MCF 10A (cell line): ENCODE data around the gene COL23A1. TPM values are rescaled to one million over a fixed set of nuclear protein-coding genes. Genes with fewer than 3 reads are reported as not detected.
A peak's percentile ranks its signal among the peaks of the same experiment; 100 is the strongest.

ENCODE experiments used
- BruUV-seq: library from RNA; stranded (reverse); fragments of 400-500 nt; replicated peaks from 2 replicates; lab custom pipeline; 2021; lab: Mats Ljungman, UMichigan
- CTCF ChIA-PET: fragments of 300-600 bp; sonication (Branson Sonifier 250); formaldehyde crosslinking; extraction: SDS; loops from one replicate; lab custom pipeline; 2021; ENCODE audit warnings: antibody characterized with exemption, inconsistent platforms; lab: Yijun Ruan, JAX
- POLR2A ChIA-PET: fragments of 300-600, 350-650 bp; sonication (Branson Sonifier 250); formaldehyde crosslinking; extraction: SDS; loops from one replicate; lab custom pipeline; 2020; ENCODE audit warnings: antibody characterized with exemption, inconsistent platforms; lab: Yijun Ruan, JAX
- DNase-seq: peaks from one replicate; pipeline ENCODE4 v3.0.0-alpha.2; 2018; ENCODE audit not compliant: unreplicated experiment
- H3K27ac Mint-ChIP-seq: one replicate; pipeline ENCODE4 v1.8.0; 2022; ENCODE audit warnings: mild to moderate bottlenecking, low read depth, mixed read lengths; ENCODE audit not compliant: unreplicated experiment
- H3K27me3 Mint-ChIP-seq: one replicate; pipeline ENCODE4 v1.8.0; 2022; ENCODE audit warnings: mixed read lengths; ENCODE audit not compliant: insufficient read depth, unreplicated experiment
- H3K36me3 Mint-ChIP-seq: one replicate; pipeline ENCODE4 v1.8.0; 2022; ENCODE audit warnings: mild to moderate bottlenecking, moderate library complexity, mixed read lengths; ENCODE audit not compliant: insufficient read depth, unreplicated experiment
- H3K4me1 Mint-ChIP-seq: one replicate; pipeline ENCODE4 v1.8.0; 2022; ENCODE audit warnings: mixed read lengths; ENCODE audit not compliant: insufficient read depth, unreplicated experiment
- H3K4me3 Mint-ChIP-seq: one replicate; pipeline ENCODE4 v1.8.0; 2022; ENCODE audit warnings: mild to moderate bottlenecking, moderate library complexity, mixed read lengths; ENCODE audit not compliant: unreplicated experiment
- H3K9me3 Mint-ChIP-seq: one replicate; pipeline ENCODE4 v1.8.0; 2022; ENCODE audit warnings: mixed read lengths; ENCODE audit not compliant: unreplicated experiment
- intact Hi-C: fragments of 100-400 bp; cut with micrococcal nuclease; formaldehyde crosslinking; loops from 2 replicates; pipeline ENCODE4 v1.14.1; 2022
- total RNA-seq: library from RNA; stranded (reverse); gene quantifications from 2 replicates; pipeline ENCODE4 v1.2.3, GENCODE V29; 2022
- TF ChIP-seq, protein P1 (sequence below): fragments of 200-600 bp; IDR thresholded peaks from one replicate; pipeline ENCODE4 v1.8.0; 2022; ENCODE audit warnings: antibody characterized with exemption, mild to moderate bottlenecking; ENCODE audit not compliant: unreplicated experiment

Gene COL23A1
- total RNA-seq, 1 experiment from 2014 or later: not detected

DNA sequence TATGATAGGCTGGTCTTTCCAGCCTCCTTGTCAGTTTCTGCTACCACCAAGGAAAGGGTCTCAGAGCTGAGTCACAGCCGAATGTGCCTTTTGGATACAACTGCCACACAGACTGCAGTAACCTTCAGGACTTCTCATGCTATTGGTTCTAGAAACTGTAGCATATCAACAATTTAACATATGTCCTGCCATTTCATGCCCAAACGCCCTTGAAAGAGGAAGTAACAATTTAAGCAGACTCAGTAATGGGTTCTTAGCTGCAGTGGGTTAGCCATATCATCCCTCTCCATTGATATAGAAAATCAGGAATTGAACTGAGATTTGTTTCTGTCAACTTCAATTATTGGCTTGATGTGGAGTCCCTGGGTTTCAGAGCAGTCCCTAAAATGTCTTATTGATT, 40.8 kb upstream of the COL23A1 start:
- ChIA-PET CTCF (interaction anchor here (0.5 to 1.3 kb wide), 2 partner anchors 100 to 1182 kb away, joined by 3 to 6 read pairs; partner anchors contain the start of gene ZNF354A), POLR2A (interaction anchor here (1.0 to 3.8 kb wide), 13 partner anchors 9 to 430 kb away, joined by 3 to 34 read pairs (median 7); partner anchors contain the start of genes ZNF354A and ZNF354B)
- no peak overlapping the region for H3K27ac Mint-ChIP-seq
- H3K4me1 Mint-ChIP-seq: peaks cover 20% of the 10 kb centered on the region
- H3K36me3 Mint-ChIP-seq: peaks cover 12% of the 10 kb centered on the region
- no TSS peak for BruUV-seq
- no peaks in the 10 kb centered on the region for H3K27me3 Mint-ChIP-seq
- TF ChIP-seq, protein P1, sequence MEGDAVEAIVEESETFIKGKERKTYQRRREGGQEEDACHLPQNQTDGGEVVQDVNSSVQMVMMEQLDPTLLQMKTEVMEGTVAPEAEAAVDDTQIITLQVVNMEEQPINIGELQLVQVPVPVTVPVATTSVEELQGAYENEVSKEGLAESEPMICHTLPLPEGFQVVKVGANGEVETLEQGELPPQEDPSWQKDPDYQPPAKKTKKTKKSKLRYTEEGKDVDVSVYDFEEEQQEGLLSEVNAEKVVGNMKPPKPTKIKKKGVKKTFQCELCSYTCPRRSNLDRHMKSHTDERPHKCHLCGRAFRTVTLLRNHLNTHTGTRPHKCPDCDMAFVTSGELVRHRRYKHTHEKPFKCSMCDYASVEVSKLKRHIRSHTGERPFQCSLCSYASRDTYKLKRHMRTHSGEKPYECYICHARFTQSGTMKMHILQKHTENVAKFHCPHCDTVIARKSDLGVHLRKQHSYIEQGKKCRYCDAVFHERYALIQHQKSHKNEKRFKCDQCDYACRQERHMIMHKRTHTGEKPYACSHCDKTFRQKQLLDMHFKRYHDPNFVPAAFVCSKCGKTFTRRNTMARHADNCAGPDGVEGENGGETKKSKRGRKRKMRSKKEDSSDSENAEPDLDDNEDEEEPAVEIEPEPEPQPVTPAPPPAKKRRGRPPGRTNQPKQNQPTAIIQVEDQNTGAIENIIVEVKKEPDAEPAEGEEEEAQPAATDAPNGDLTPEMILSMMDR: no peak
- no peak overlapping the region for H3K4me3 Mint-ChIP-seq
- no peak for DNase-seq
- intact Hi-C loops: no loop called here
- H3K9me3 Mint-ChIP-seq: no peaks in the 10 kb centered on the region

DNA sequence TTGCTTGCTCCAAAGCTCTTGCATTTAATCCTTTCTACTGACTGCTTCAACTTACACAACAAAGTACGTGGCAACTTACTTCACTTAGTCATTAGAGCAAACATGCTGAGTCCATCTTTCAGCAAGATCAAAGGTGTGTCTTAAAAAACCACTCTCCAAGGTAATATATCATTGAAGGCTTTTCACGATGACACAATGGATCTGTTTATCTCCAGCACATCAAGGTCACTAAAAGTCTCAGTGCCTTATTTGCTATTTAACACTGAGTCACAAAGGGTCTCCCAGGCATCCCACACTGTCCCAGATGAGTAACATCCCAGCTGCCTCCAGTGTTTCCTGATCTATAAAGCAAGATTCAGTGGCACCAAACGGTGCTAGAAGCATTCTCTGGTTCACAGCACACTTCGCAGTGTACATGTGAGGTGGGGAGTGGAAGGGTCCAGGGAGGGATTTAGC, 40.3 kb upstream of the COL23A1 start:
- ChIA-PET CTCF (interaction anchor here (0.5 to 2.3 kb wide), 6 partner anchors 12 to 1182 kb away, joined by 3 to 8 read pairs (median 3); partner anchors contain the start of gene ZNF354A), POLR2A (interaction anchor here (0.6 to 3.8 kb wide), 18 partner anchors 9 to 1279 kb away, joined by 3 to 34 read pairs (median 4); partner anchors contain the start of genes LMAN2, ZNF354A and ZNF354B)
- no peaks in the 10 kb centered on the region for H3K27me3 Mint-ChIP-seq
- no peak overlapping the region for H3K4me3 Mint-ChIP-seq
- H3K4me1 Mint-ChIP-seq: peaks cover 16% of the 10 kb centered on the region
- peak; percentile 51 for DNase-seq
- peaks cover 8% of the 10 kb centered on the region for H3K36me3 Mint-ChIP-seq
- TF ChIP-seq, protein P1: no peak
- intact Hi-C loops: no loop called here
- no peak overlapping the region for H3K27ac Mint-ChIP-seq
- H3K9me3 Mint-ChIP-seq: no peaks in the 10 kb centered on the region
- no TSS peak for BruUV-seq

DNA sequence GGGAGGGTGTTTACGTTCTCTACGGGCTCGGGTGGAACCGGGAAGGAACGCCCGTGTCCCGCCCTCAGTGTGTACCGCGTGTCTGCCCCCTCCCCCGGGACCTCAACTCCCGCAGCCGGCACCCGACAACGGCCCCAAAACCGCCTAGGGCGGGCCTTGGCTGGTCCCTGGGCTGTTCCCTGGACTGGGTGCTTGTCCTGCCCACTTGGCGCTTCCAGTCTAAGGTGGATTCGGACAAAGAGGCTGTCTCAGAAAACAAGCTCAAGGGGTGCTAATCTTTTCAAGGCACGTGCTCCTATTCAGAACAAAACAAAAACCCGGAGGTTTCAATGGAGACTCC, 37.0 kb upstream of the COL23A1 start:
- peaks cover 16% of the 10 kb centered on the region for H3K36me3 Mint-ChIP-seq
- peaks cover 32% of the 10 kb centered on the region for H3K4me1 Mint-ChIP-seq
- H3K4me3 Mint-ChIP-seq: peak overlapping the region; percentile 88
- DNase-seq: no peak
- TF ChIP-seq, protein P1: no peak
- CTCF ChIA-PET: interaction anchor here (1.3 kb wide), 1 partner anchor 15 kb away, joined by 5 read pairs; no protein-coding TSS in a partner anchor
- intact Hi-C loops: loop anchor here (2.0 to 10.0 kb wide), 6 partner anchors 24 to 928 kb away; partner anchors contain the start of genes NHP2 and RUFY1
- H3K9me3 Mint-ChIP-seq: no peaks in the 10 kb centered on the region
- BruUV-seq: no TSS peak
- POLR2A ChIA-PET: interaction anchor here (0.6 to 6.4 kb wide), 22 partner anchors 10 to 933 kb away, joined by 3 to 79 read pairs (median 5); partner anchors contain the start of genes ZNF354A and ZNF354B
- no peaks in the 10 kb centered on the region for H3K27me3 Mint-ChIP-seq
- H3K27ac Mint-ChIP-seq: peak overlapping the region; percentile 100

DNA sequence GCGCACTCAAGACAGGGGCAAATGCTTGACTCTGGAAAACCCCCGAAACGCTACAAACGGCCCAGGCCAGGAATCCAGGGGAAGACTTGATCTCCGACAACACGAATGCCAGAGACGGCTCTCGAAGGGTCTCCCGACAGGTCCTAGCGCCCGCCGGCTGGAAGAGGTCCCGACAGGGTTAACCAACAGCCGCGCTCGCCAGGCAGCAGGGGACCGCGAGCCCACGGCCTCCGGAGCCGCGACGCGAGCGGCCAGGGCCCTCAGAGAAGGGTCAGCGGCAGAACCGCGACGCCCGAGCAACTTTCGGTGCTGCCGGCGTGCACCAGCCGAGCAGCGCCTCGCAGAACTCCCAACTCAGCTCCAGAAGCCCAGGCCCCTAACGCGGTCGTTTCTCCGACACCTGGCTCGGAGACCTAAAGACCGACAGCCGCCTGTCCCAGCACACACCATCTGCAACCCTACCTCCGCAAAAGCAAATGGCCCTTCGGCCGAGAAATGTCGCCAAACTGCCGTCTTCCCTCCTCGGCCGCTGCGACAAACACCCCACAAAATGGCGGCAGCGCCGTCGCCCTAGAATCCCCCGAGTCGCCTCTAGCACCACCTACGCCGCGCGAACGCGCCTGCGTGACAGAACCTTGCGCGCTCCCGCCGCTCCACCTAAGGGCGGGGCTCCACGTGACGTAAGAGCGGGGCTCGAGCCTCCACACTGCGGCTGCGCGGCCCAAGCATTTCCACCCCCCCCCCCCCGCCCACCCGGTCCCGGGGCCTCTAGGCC, 36.5 kb upstream of the COL23A1 start, which contains the start of gene CLK4:
Gene CLK4, minus strand, starts transcription at position 567 of the 775 bp plus-strand sequence. CDS start 3,634 bp downstream, outside the sequence.
- DNase-seq: peak; percentile 97
- Mint-ChIP-seq H3K4me1 (peaks cover 32% of the 10 kb centered on the region), H3K4me3 (peak within 1 kb of the TSS; percentile 88), H3K27ac (peak within 1 kb of the TSS; percentile 100), H3K9me3 (no peaks in the 10 kb centered on the region), H3K36me3 (peaks cover 22% of the 10 kb centered on the region), H3K27me3 (no peaks in the 10 kb centered on the region)
- TSS peak; percentile 53 for BruUV-seq
- TF ChIP-seq, protein P1: no peak
- intact Hi-C loops: loop anchor here (1.0 to 10.0 kb wide), 9 partner anchors 16 to 928 kb away; partner anchors contain the start of genes NHP2, RUFY1 and ZNF354A
- POLR2A ChIA-PET: interaction anchor here (0.9 to 6.4 kb wide), 29 partner anchors 11 to 933 kb away, joined by 3 to 79 read pairs (median 6); partner anchors contain the start of genes ZNF354A and ZNF354B
- CTCF ChIA-PET: interaction anchor here (0.6 to 1.9 kb wide), 4 partner anchors 15 to 252 kb away, joined by 3 to 8 read pairs (median 4); partner anchors contain the start of gene ZNF354A
